ENCODE measurements around the gene ASB11. TPM values are rescaled to one million over a fixed set of nuclear protein-coding genes. Genes with fewer than 3 reads are reported as not detected.

ASB11 gene
- total RNA-seq, 1 experiment from 2014 or later = not detected

- no peak overlapping the region for H3K4me3 Mint-ChIP-seq
Observed at GRCh38 chrX:15314472-15314871, 968 bp downstream of the ASB11 start.

More at GRCh38 chrX:15314472-15314871, 968 bp downstream of the ASB11 start:
- peaks cover 3 to 20% of the 10 kb centered on the region in 2 experiments; a peak in 1 of 5 replicates for H3K9me3 Mint-ChIP-seq
- no peak overlapping the region for H3K14ac ChIP-seq (ENCODE audit: insufficient read depth, low read length)
- H2BK20ac ChIP-seq (ENCODE audit: low read depth, low read length, poor library complexity, severe bottlenecking) = no peak overlapping the region
- H3T11ph ChIP-seq (ENCODE audit: low read length) = no peak overlapping the region
- H4K5ac ChIP-seq (ENCODE audit: insufficient read length, low read depth, low read length) = no peak overlapping the region
- H4K20me1 ChIP-seq (ENCODE audit: control insufficient read depth, insufficient read depth, insufficient read length) = no peaks in the 10 kb centered on the region
- no peak overlapping the region for H2AFZ ChIP-seq (ENCODE audit: low read length)
- no peak overlapping the region for H3K4me2 ChIP-seq (ENCODE audit: insufficient read depth, insufficient read length, low read length)
- H3K79me2 ChIP-seq (ENCODE audit: insufficient read depth, low read length) = no peaks in the 10 kb centered on the region
- no peaks in the 10 kb centered on the region for H3K27me3 ChIP-seq (ENCODE audit: insufficient read depth, low read length)
- H2BK12ac ChIP-seq (ENCODE audit: insufficient read length, low read depth, low read length) = no peak overlapping the region
- DNase-seq = no peak
- TF ChIP-seq CTCF (conservative IDR thresholded peaks at IDR 0.05) = no peak
- no peak overlapping the region for H3K23ac ChIP-seq (ENCODE audit: insufficient read length, low read depth, low read length)
- H2BK120ac ChIP-seq (ENCODE audit: low read depth, low read length, poor library complexity, severe bottlenecking) = no peak overlapping the region
- no CpG with 5 or more reads among the region's 2 CpGs for WGBS (ENCODE audit: extremely low coverage, insufficient read length, low lambda C conversion rate)
- no peak overlapping the region for H3K4ac ChIP-seq (ENCODE audit: low read depth, low read length)
- H3K9ac ChIP-seq (ENCODE audit: extremely low read depth, insufficient read length, low read length) = no peak overlapping the region
- H3K18ac ChIP-seq (ENCODE audit: insufficient read length, low read depth, low read length) = no peak overlapping the region
- no peak overlapping the region for H4K8ac ChIP-seq (replicated peaks; ENCODE audit: insufficient read length, low read depth, low read length)
- peaks cover 2% of the 10 kb centered on the region; the same call in 1 of the 2 replicates for H3K27me3 Mint-ChIP-seq (ENCODE audit: low read depth)
- no peaks in the 10 kb centered on the region for H3K36me3 Mint-ChIP-seq (ENCODE audit: insufficient read depth in 1 of 3, low read depth in 3 of 3)
- no peak overlapping the region for H3K27ac Mint-ChIP-seq
- H3K4me1 ChIP-seq (ENCODE audit: insufficient read depth, low read length) = no peaks in the 10 kb centered on the region
- H2BK15ac ChIP-seq (ENCODE audit: low read depth, low read length) = no peak overlapping the region
- H3K79me1 ChIP-seq (ENCODE audit: insufficient read depth, low read depth, low read length, poor library complexity, severe bottlenecking) = no peaks in the 10 kb centered on the region
- no peaks in the 10 kb centered on the region for H3K9me3 ChIP-seq (ENCODE audit: control insufficient read depth, low read depth, low read length)
- no peaks in the 10 kb centered on the region for H3K4me1 Mint-ChIP-seq
- no peaks in the 10 kb centered on the region for H3K23me2 ChIP-seq (ENCODE audit: insufficient read length, low read depth, low read length, poor library complexity, severe bottlenecking)
- no peak overlapping the region for H3K56ac ChIP-seq (ENCODE audit: insufficient read length, low read depth, low read length)
- H2BK5ac ChIP-seq (ENCODE audit: insufficient read length, low read length) = no peak overlapping the region
- no peak overlapping the region for H2AK5ac ChIP-seq (ENCODE audit: insufficient read length, low read length)
- H3K27ac ChIP-seq (ENCODE audit: insufficient read length, low read depth, low read length) = no peak overlapping the region
- H4K91ac ChIP-seq (ENCODE audit: insufficient read length, low read depth, low read length) = no peak overlapping the region

Data from H9 (cell line).